HEK293 (cell line): ENCODE data around the gene PEAR1.

Source experiments
- BCL11A ChIP-seq: fragments of 450-650 bp; formaldehyde crosslinking; IDR thresholded peaks from 2 replicates; pipeline ENCODE4 v1.5.1; 2016; ENCODE audit warnings: low read depth, missing biosample characterization, missing genetic modification characterization
- GLIS1 ChIP-seq: fragments of 450-650 bp; formaldehyde crosslinking; IDR thresholded peaks from 2 replicates; pipeline ENCODE4 v1.5.1; 2016; ENCODE audit warnings: missing biosample characterization, missing genetic modification characterization
- IKZF3 ChIP-seq: fragments of 450-650 bp; IDR thresholded peaks from 2 replicates; pipeline ENCODE4 v1.5.0; 2018; ENCODE audit warnings: missing biosample characterization, mild to moderate bottlenecking, missing genetic modification characterization, moderate library complexity
- KLF1 ChIP-seq: fragments of 450-650 bp; formaldehyde crosslinking; IDR thresholded peaks from 2 replicates; pipeline ENCODE4 v1.5.1; 2016; ENCODE audit warnings: missing biosample characterization, missing genetic modification characterization
- PATZ1 ChIP-seq: fragments of 450-650 bp; formaldehyde crosslinking; IDR thresholded peaks from 2 replicates; pipeline ENCODE4 v1.5.1; 2016; ENCODE audit warnings: missing biosample characterization, missing genetic modification characterization
- REPIN1 ChIP-seq: fragments of 450-650 bp; formaldehyde crosslinking; IDR thresholded peaks from 2 replicates; pipeline ENCODE4 v1.5.1; 2017; ENCODE audit warnings: missing biosample characterization, missing genetic modification characterization, low read depth
- SP2 ChIP-seq: fragments of 450-650 bp; formaldehyde crosslinking; IDR thresholded peaks from 2 replicates; pipeline ENCODE4 v1.5.1; 2016; ENCODE audit warnings: missing biosample characterization, missing genetic modification characterization
- ZBTB21 ChIP-seq: fragments of 450-650 bp; formaldehyde crosslinking; IDR thresholded peaks from 2 replicates; pipeline ENCODE4 v1.5.1; 2017; ENCODE audit warnings: missing biosample characterization, missing genetic modification characterization
- ZBTB48 ChIP-seq: fragments of 450-650 bp; formaldehyde crosslinking; IDR thresholded peaks from 2 replicates; pipeline ENCODE4 v1.5.1; 2016; ENCODE audit warnings: missing biosample characterization, missing genetic modification characterization
- ZNF112 ChIP-seq: fragments of 450-650 bp; formaldehyde crosslinking; IDR thresholded peaks from 2 replicates; pipeline ENCODE4 v1.5.0; 2017; ENCODE audit warnings: missing biosample characterization, missing genetic modification characterization
- ZNF18 ChIP-seq: fragments of 450-650 bp; formaldehyde crosslinking; IDR thresholded peaks from 2 replicates; pipeline ENCODE4 v1.5.1; 2016; ENCODE audit warnings: missing biosample characterization, missing genetic modification characterization
- ZNF335 ChIP-seq: fragments of 450-650 bp; formaldehyde crosslinking; conservative IDR thresholded peaks from 2 replicates; pipeline ENCODE4 v1.5.1; 2016; ENCODE audit warnings: missing biosample characterization, missing genetic modification characterization
- ZNF366 ChIP-seq: fragments of 450-650 bp; formaldehyde crosslinking; conservative IDR thresholded peaks from 2 replicates; pipeline ENCODE4 v1.5.1; 2016; ENCODE audit warnings: missing biosample characterization, missing genetic modification characterization
- ZNF394 ChIP-seq: fragments of 450-650 bp; formaldehyde crosslinking; IDR thresholded peaks from 2 replicates; pipeline ENCODE4 v1.5.1; 2016; ENCODE audit warnings: missing biosample characterization, missing genetic modification characterization, mild to moderate bottlenecking, moderate library complexity, borderline replicate concordance
- ZNF398 ChIP-seq: fragments of 450-650 bp; formaldehyde crosslinking; IDR thresholded peaks from 2 replicates; pipeline ENCODE4 v1.5.1; 2017; ENCODE audit warnings: missing biosample characterization, missing genetic modification characterization
- ZNF423 ChIP-seq: fragments of 450-650 bp; formaldehyde crosslinking; IDR thresholded peaks from 2 replicates; pipeline ENCODE4 v1.5.1; 2016; ENCODE audit warnings: missing biosample characterization, missing genetic modification characterization
- ZNF501 ChIP-seq: fragments of 450-650 bp; formaldehyde crosslinking; IDR thresholded peaks from 2 replicates; pipeline ENCODE4 v1.5.1; 2016; ENCODE audit warnings: missing biosample characterization, missing genetic modification characterization
- ZNF518A ChIP-seq: fragments of 450-650 bp; formaldehyde crosslinking; conservative IDR thresholded peaks from 2 replicates; pipeline ENCODE4 v1.5.1; 2016; ENCODE audit warnings: low read depth, missing biosample characterization, missing genetic modification characterization
- ZNF580 ChIP-seq: fragments of 450-650 bp; formaldehyde crosslinking; IDR thresholded peaks from 2 replicates; pipeline ENCODE4 v1.5.1; 2016; ENCODE audit warnings: missing biosample characterization, missing genetic modification characterization
- ZNF600 ChIP-seq: fragments of 450-650 bp; formaldehyde crosslinking; IDR thresholded peaks from 2 replicates; pipeline ENCODE4 v1.5.1; 2016; ENCODE audit warnings: missing biosample characterization, missing genetic modification characterization
- ZNF629 ChIP-seq: fragments of 450-650 bp; formaldehyde crosslinking; IDR thresholded peaks from 2 replicates; pipeline ENCODE4 v1.5.1; 2017; ENCODE audit warnings: missing biosample characterization, missing genetic modification characterization
- ZNF670 ChIP-seq: fragments of 450-650 bp; formaldehyde crosslinking; IDR thresholded peaks from 2 replicates; pipeline ENCODE4 v1.5.1; 2016; ENCODE audit warnings: missing biosample characterization, missing genetic modification characterization, low read depth
- ZNF768 ChIP-seq: fragments of 450-650 bp; formaldehyde crosslinking; IDR thresholded peaks from 2 replicates; pipeline ENCODE4 v1.5.1; 2018; ENCODE audit warnings: missing biosample characterization, mild to moderate bottlenecking, missing genetic modification characterization
- ZSCAN30 ChIP-seq: fragments of 450-650 bp; IDR thresholded peaks from 2 replicates; pipeline ENCODE4 v1.5.1; 2018; ENCODE audit warnings: missing biosample characterization, mild to moderate bottlenecking, missing genetic modification characterization, moderate library complexity
- ZXDB ChIP-seq: fragments of 450-650 bp; formaldehyde crosslinking; IDR thresholded peaks from 2 replicates; pipeline ENCODE4 v1.5.1; 2016; ENCODE audit warnings: missing biosample characterization, missing genetic modification characterization
- TF ChIP-seq, protein P1 (sequence below): fragments of 450-650 bp; formaldehyde crosslinking; IDR thresholded peaks from 2 replicates; pipeline ENCODE4 v1.5.1; 2016; ENCODE audit warnings: missing biosample characterization, missing genetic modification characterization

PEAR1 gene

GRCh38 chr1:156926175-156926574 lies 32.7 kb downstream of the PEAR1 start (continued):
- TF ChIP-seq PATZ1 (tag by site-specific recombination) (peak; percentile 56), ZNF501 (tag by site-specific recombination) (no peak), ZXDB (tag by site-specific recombination) (peak; percentile 46; the same call in 1 of the 2 replicates), ZNF423 (no peak; the same call in 1 of the 2 replicates), ZNF580 (no peak), ZNF18 (tag by site-specific recombination) (no peak), ZNF366 (tag by site-specific recombination) (peak; percentile 53; the same call in 1 of the 2 replicates), ZBTB48 (tag by site-specific recombination) (no peak), ZBTB21 (tag by site-specific recombination) (peak; percentile 45; the same call in 1 of the 2 replicates), REPIN1 (tag by site-specific recombination) (no peak), ZNF768 (tag by site-specific recombination) (no peak), GLIS1 (tag by site-specific recombination) (peak; percentile 74), ZNF112 (tag by site-specific recombination) (no peak), ZNF600 (tag by site-specific recombination) (peak; percentile 90), ZNF335 (peak; percentile 48; the same call in 1 of the 2 replicates), KLF1 (tag by site-specific recombination) (peak; percentile 21), ZNF394 (tag by site-specific recombination) (peak; percentile 86; the same call in 1 of the 2 replicates), ZNF670 (no peak), BCL11A (tag by site-specific recombination) (0 out of 2 replicates have a peak, but pooled peaks have one; percentile 25), SP2 (tag by site-specific recombination) (peak; percentile 6; the same call in 1 of the 2 replicates), ZSCAN30 (tag by site-specific recombination) (peak; percentile 81; the same call in 1 of the 2 replicates), ZNF629 (tag by site-specific recombination) (peak; percentile 70), ZNF398 (tag by site-specific recombination) (peak; percentile 57), IKZF3 (tag by site-specific recombination) (peak; percentile 60; the same call in 1 of the 2 replicates), ZNF518A (tag by site-specific recombination) (0 out of 2 replicates have a peak, but pooled peaks have one; percentile 16)
- TF ChIP-seq, protein P1, sequence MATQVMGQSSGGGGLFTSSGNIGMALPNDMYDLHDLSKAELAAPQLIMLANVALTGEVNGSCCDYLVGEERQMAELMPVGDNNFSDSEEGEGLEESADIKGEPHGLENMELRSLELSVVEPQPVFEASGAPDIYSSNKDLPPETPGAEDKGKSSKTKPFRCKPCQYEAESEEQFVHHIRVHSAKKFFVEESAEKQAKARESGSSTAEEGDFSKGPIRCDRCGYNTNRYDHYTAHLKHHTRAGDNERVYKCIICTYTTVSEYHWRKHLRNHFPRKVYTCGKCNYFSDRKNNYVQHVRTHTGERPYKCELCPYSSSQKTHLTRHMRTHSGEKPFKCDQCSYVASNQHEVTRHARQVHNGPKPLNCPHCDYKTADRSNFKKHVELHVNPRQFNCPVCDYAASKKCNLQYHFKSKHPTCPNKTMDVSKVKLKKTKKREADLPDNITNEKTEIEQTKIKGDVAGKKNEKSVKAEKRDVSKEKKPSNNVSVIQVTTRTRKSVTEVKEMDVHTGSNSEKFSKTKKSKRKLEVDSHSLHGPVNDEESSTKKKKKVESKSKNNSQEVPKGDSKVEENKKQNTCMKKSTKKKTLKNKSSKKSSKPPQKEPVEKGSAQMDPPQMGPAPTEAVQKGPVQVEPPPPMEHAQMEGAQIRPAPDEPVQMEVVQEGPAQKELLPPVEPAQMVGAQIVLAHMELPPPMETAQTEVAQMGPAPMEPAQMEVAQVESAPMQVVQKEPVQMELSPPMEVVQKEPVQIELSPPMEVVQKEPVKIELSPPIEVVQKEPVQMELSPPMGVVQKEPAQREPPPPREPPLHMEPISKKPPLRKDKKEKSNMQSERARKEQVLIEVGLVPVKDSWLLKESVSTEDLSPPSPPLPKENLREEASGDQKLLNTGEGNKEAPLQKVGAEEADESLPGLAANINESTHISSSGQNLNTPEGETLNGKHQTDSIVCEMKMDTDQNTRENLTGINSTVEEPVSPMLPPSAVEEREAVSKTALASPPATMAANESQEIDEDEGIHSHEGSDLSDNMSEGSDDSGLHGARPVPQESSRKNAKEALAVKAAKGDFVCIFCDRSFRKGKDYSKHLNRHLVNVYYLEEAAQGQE (tag by site-specific recombination) = peak; percentile 51; the same call in 1 of the 2 replicates
